Neuronal stem cell (in vitro differentiated cells): ENCODE results near the gene SSRP1.

Experiments used
- DNase-seq: peaks from one replicate; pipeline ENCODE4 v3.0.0-alpha.2; 2013; ENCODE audit warnings: low spot score
- H2AFZ ChIP-seq: one replicate; pipeline ENCODE4 v1.6.1; 2013; ENCODE audit warnings: mild to moderate bottlenecking, low read length, inconsistent platforms
- H2AK5ac ChIP-seq: 2 replicates; pipeline ENCODE4 v1.6.1; 2013; ENCODE audit warnings: low read depth, mild to moderate bottlenecking, inconsistent platforms, low read length, moderate library complexity, mixed read lengths
- H2BK120ac ChIP-seq: 2 replicates; pipeline ENCODE4 v1.6.1; 2013; ENCODE audit warnings: low read depth, mild to moderate bottlenecking, inconsistent platforms, low read length, moderate library complexity, mixed read lengths
- H2BK12ac ChIP-seq: one replicate; pipeline ENCODE4 v1.6.1; 2013; ENCODE audit warnings: low read length, inconsistent platforms
- H2BK15ac ChIP-seq: 2 replicates; pipeline ENCODE4 v1.6.1; 2013; ENCODE audit warnings: mild to moderate bottlenecking, low read length, inconsistent platforms, mixed read lengths
- H2BK5ac ChIP-seq: one replicate; pipeline ENCODE4 v1.6.1; 2013; ENCODE audit warnings: inconsistent platforms, mild to moderate bottlenecking, low read length, moderate library complexity
- H3K14ac ChIP-seq: one replicate; pipeline ENCODE4 v1.6.1; 2013; ENCODE audit warnings: low read length, inconsistent platforms
- H3K18ac ChIP-seq: 2 replicates; pipeline ENCODE4 v1.6.1; 2013; ENCODE audit warnings: low read length, inconsistent platforms
- H3K23ac ChIP-seq: 2 replicates; pipeline ENCODE4 v1.6.1; 2013; ENCODE audit warnings: low read depth, mild to moderate bottlenecking, mixed read lengths, low read length, inconsistent platforms; ENCODE audit not compliant: poor library complexity
- H3K27ac ChIP-seq: replicated peaks from 3 replicates; pipeline ENCODE4 v1.5.1; 2013; ENCODE audit warnings: low read length, inconsistent platforms
- H3K27me3 ChIP-seq, 3 experiments: 2 replicates each; pipeline ENCODE4 v1.6.1; 2013; ENCODE audit warnings: low read length in 3 of 3, mild to moderate bottlenecking in 2 of 3, inconsistent platforms in 1 of 3, low read depth in 1 of 3, mixed read lengths in 1 of 3, moderate library complexity in 1 of 3; ENCODE audit not compliant: control insufficient read depth in 3 of 3, insufficient read depth in 3 of 3
- H3K36me3 ChIP-seq, 2 donors: replicated peaks in 1 of 2; 2 replicates each; pipeline ENCODE4 v1.6.1; 2013; ENCODE audit warnings: low read length in 2 of 2; ENCODE audit not compliant: control insufficient read depth in 2 of 2, insufficient read depth in 2 of 2
- H3K4ac ChIP-seq: 2 replicates; pipeline ENCODE4 v1.6.1; 2013; ENCODE audit warnings: inconsistent platforms, mild to moderate bottlenecking, low read length, moderate library complexity
- H3K4me1 ChIP-seq, 2 donors: 1 replicate in 1 of 2; 2 replicates in 1 of 2; pipeline ENCODE4 v1.6.1; 2013; ENCODE audit warnings: low read length in 2 of 2, low read depth in 1 of 2; ENCODE audit not compliant: control insufficient read depth in 2 of 2, insufficient read depth in 1 of 2
- H3K4me2 ChIP-seq: one replicate; pipeline ENCODE4 v1.6.1; 2013; ENCODE audit warnings: mild to moderate bottlenecking, low read length, inconsistent platforms; ENCODE audit not compliant: insufficient read depth, poor library complexity, severe bottlenecking
- H3K4me3 ChIP-seq, 2 donors: 2 replicates each; pipeline ENCODE4 v1.5.1; 2013; ENCODE audit warnings: low read length in 2 of 2, mild to moderate bottlenecking in 2 of 2, inconsistent platforms in 1 of 2, moderate library complexity in 1 of 2
- H3K79me1 ChIP-seq: one replicate; pipeline ENCODE4 v1.6.1; 2013; ENCODE audit warnings: low read depth, mild to moderate bottlenecking, inconsistent platforms, low read length, moderate library complexity
- H3K9ac ChIP-seq: one replicate; pipeline ENCODE4 v1.6.1; 2013; ENCODE audit warnings: mild to moderate bottlenecking, low read depth, low read length, inconsistent platforms; ENCODE audit not compliant: poor library complexity
- H3K9me3 ChIP-seq, 2 donors: replicated peaks in 1 of 2; 2 replicates each; pipeline versions ENCODE3 to v1.6.1; 2013; ENCODE audit warnings: low read length in 2 of 2, mild to moderate bottlenecking in 2 of 2, inconsistent platforms in 1 of 2, low read depth in 1 of 2, mixed read lengths in 1 of 2, moderate library complexity in 1 of 2; ENCODE audit not compliant: control insufficient read depth in 2 of 2, insufficient read depth in 1 of 2
- H4K8ac ChIP-seq: one replicate; pipeline ENCODE4 v1.6.1; 2013; ENCODE audit warnings: low read depth, mild to moderate bottlenecking, inconsistent platforms, low read length, moderate library complexity
- H4K91ac ChIP-seq: one replicate; pipeline ENCODE4 v1.6.1; 2013; ENCODE audit warnings: low read length, low read depth, mild to moderate bottlenecking, inconsistent platforms; ENCODE audit not compliant: poor library complexity
- WGBS, 2 donors: extraction: QIAGEN DNeasy Blood & Tissue Kit; methylation state at CpG; one replicate each; pipeline ENCODE4 v1.1.7; 2013; ENCODE audit warnings: missing lambda C conversion rate in 2 of 2, mixed read lengths in 1 of 2; ENCODE audit not compliant: insufficient read length in 2 of 2, insufficient replicate concordance in 1 of 2; ENCODE audit errors: extremely low coverage in 2 of 2; 5-methylcytosine and 5-hydroxymethylcytosine counted together

SSRP1 gene

GRCh38 chr11:57303280-57303989 is 32.3 kb downstream of the SSRP1 start:
- no peak overlapping the region for H2BK5ac ChIP-seq
- peak overlapping the region; percentile 83 for H3K23ac ChIP-seq
- H3K9me3 ChIP-seq, result peaks cover 16 to 20% of the 10 kb centered on the region in 2 donors
- H4K91ac ChIP-seq, result no peak overlapping the region
- peaks cover 10% of the 10 kb centered on the region for H3K79me1 ChIP-seq
- no peak for DNase-seq
- no peak overlapping the region for H3K27ac ChIP-seq
- H3K27me3 ChIP-seq, result no peaks in the 10 kb centered on the region
- no peak overlapping the region for H2BK120ac ChIP-seq
- peak overlapping the region; percentile 3 for H3K4me2 ChIP-seq
- WGBS, 2 donors, result no CpG with 5 or more reads among the region's 17 CpGs
- peaks cover 0 to 2% of the 10 kb centered on the region in 2 donors for H3K4me1 ChIP-seq
- peak overlapping the region; percentile 50 for H3K9ac ChIP-seq
- no peak overlapping the region for H4K8ac ChIP-seq
- H3K36me3 ChIP-seq, result peaks cover 56 to 93% of the 10 kb centered on the region in 2 donors
- H2AFZ ChIP-seq, result no peak overlapping the region
- H3K4ac ChIP-seq, result no peak overlapping the region
- H2BK12ac ChIP-seq, result peak overlapping the region; percentile 63
- H2AK5ac ChIP-seq, result no peak overlapping the region
- no peak overlapping the region for H3K4me3 ChIP-seq
- H2BK15ac ChIP-seq, result no peak overlapping the region
- H3K18ac ChIP-seq, result no peak overlapping the region
- H3K14ac ChIP-seq, result peak overlapping the region; percentile 60

DNA sequence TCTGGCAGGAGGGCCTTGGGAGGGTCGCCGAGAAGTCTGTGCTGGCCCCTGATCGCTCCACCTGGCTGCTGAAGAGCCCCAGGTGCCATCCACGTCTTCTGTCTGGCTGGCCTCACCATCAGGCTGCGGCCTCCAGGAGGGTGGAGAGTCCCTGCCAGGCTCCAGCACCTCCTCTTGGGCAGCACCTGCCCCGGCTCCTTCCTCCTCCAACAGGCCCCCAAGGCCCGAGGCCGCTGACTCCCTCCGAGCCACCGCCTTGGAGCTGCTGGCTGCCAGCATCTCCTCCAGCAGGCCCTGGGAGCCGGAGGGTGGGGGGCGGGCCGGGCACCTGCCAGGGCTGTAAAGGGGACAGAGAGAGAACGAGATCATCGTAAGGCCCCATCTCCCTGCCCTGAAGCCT is 33.2 kb downstream of the SSRP1 start:
- no peak for DNase-seq
- peak overlapping the region; percentile 42 for H2BK5ac ChIP-seq
- peaks cover 16 to 20% of the 10 kb centered on the region in 2 donors for H3K9me3 ChIP-seq
- no peak overlapping the region for H4K8ac ChIP-seq
- H3K14ac ChIP-seq, result no peak overlapping the region
- H3K4me3 ChIP-seq, result no peak overlapping the region
- H3K27ac ChIP-seq, result no peak overlapping the region
- no CpG with 5 or more reads among the region's 15 CpGs for WGBS, 2 donors
- no peak overlapping the region for H3K4ac ChIP-seq
- no peak overlapping the region for H2BK12ac ChIP-seq
- no peak overlapping the region for H2AK5ac ChIP-seq
- no peak overlapping the region for H2BK120ac ChIP-seq
- no peak overlapping the region for H3K4me2 ChIP-seq
- peak overlapping the region; percentile 59 for H3K23ac ChIP-seq
- peaks cover 0 to 2% of the 10 kb centered on the region in 2 donors for H3K4me1 ChIP-seq
- H3K79me1 ChIP-seq, result peaks cover 10% of the 10 kb centered on the region
- peaks cover 51 to 93% of the 10 kb centered on the region in 2 donors for H3K36me3 ChIP-seq
- no peak overlapping the region for H2BK15ac ChIP-seq
- H2AFZ ChIP-seq, result no peak overlapping the region
- H3K18ac ChIP-seq, result no peak overlapping the region
- no peak overlapping the region for H4K91ac ChIP-seq
- H3K27me3 ChIP-seq, result no peaks in the 10 kb centered on the region
- peak overlapping the region; percentile 54 for H3K9ac ChIP-seq

GRCh38 chr11:57301711-57302423 is 33.8 kb downstream of the SSRP1 start:
- peaks cover 50 to 91% of the 10 kb centered on the region in 2 donors for H3K36me3 ChIP-seq
- H3K9ac ChIP-seq, result peak overlapping the region; percentile 54

DNA sequence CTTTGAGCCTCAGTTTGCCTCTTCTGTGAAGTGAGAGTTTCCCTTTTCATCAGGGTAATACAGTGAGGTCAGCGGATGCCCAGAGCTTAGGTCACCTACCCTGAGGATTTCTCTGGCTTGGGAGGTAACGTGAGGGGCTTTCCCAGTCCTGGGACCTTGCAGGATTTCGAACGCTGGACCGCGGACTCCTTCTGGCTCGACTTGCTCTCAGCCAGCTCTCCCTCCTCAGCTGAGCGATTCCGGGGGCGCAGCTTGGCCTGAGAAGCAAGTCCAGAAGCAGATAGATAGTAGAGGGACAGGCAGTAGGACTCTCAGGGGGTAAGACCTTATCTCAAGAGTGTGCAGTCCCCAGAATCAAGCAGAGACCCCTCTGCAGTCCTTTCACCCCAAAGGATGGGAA is 34.9 kb downstream of the SSRP1 start:
- no CpG with 5 or more reads among the region's 10 CpGs for WGBS, 2 donors
- H2BK12ac ChIP-seq, result no peak overlapping the region
- H3K18ac ChIP-seq, result no peak overlapping the region
- peaks cover 16 to 20% of the 10 kb centered on the region in 2 donors for H3K9me3 ChIP-seq
- no peak overlapping the region for H3K4ac ChIP-seq
- no peak overlapping the region for H2BK15ac ChIP-seq
- no peak overlapping the region for H2BK120ac ChIP-seq
- H4K8ac ChIP-seq, result no peak overlapping the region
- H3K9ac ChIP-seq, result no peak overlapping the region
- H3K4me3 ChIP-seq, result no peak overlapping the region
- H2BK5ac ChIP-seq, result no peak overlapping the region
- no peaks in the 10 kb centered on the region for H3K4me1 ChIP-seq
- no peak overlapping the region for H2AFZ ChIP-seq
- no peak overlapping the region for H3K4me2 ChIP-seq
- no peaks in the 10 kb centered on the region for H3K27me3 ChIP-seq
- H2AK5ac ChIP-seq, result no peak overlapping the region
- H4K91ac ChIP-seq, result no peak overlapping the region
- peaks cover 46 to 85% of the 10 kb centered on the region in 2 donors for H3K36me3 ChIP-seq
- H3K14ac ChIP-seq, result no peak overlapping the region
- no peak overlapping the region for H3K27ac ChIP-seq
- H3K79me1 ChIP-seq, result peaks cover 8% of the 10 kb centered on the region
- no peak overlapping the region for H3K23ac ChIP-seq
- DNase-seq, result no peak

More at GRCh38 chr11:57301711-57302423, 33.8 kb downstream of the SSRP1 start:
- Histone ChIP-seq H3K4me2 (no peak overlapping the region), H3K23ac (no peak overlapping the region), H3K4me3 (no peak overlapping the region), H3K4me1 (no peaks in the 10 kb centered on the region), H3K4ac (no peak overlapping the region), H3K79me1 (peaks cover 8% of the 10 kb centered on the region), H2BK120ac (no peak overlapping the region), H3K14ac (no peak overlapping the region), H3K27ac (no peak overlapping the region), H2BK12ac (no peak overlapping the region), H3K9me3 (peaks cover 16 to 20% of the 10 kb centered on the region in 2 donors), H2BK15ac (no peak overlapping the region), H2BK5ac (peak overlapping the region; percentile 42), H3K18ac (no peak overlapping the region), H3K27me3 (no peaks in the 10 kb centered on the region), H2AFZ (no peak overlapping the region), H2AK5ac (no peak overlapping the region), H4K91ac (no peak overlapping the region), H4K8ac (no peak overlapping the region)
- DNase-seq, result no peak
- no CpG with 5 or more reads among the region's 27 CpGs for WGBS, 2 donors
